ENCODE measurements around the gene WDR38. TPM values are rescaled to one million over a fixed set of nuclear protein-coding genes. Genes with fewer than 3 reads are reported as not detected.

WDR38 gene
- total and polyA plus RNA-seq, 9 of the 15 experiments (the other 6 are each of a cell fraction or from before 2014, with no cell fraction given) = not detected

GRCh38 chr9:124859803-124860581 lies 6.7 kb downstream of the WDR38 start (continued):
- TF ChIP-seq MXI1 (IDR thresholded peaks at IDR 0.05; ENCODE audit: low read depth, low read length) = no peak
- no peak for TF ChIP-seq SIN3A (IDR thresholded peaks at IDR 0.05; ENCODE audit: borderline replicate concordance in 2 of 2, control insufficient read depth in 1 of 2, low read depth in 2 of 2, low read length in 2 of 2)
- no peak for TF ChIP-seq KAT2B (IDR thresholded peaks at IDR 0.05; ENCODE audit: low read depth, low read length)
- no peak for TF ChIP-seq CGGBP1 (CRISPR knock-in tag; IDR thresholded peaks at IDR 0.05)
- no peak for TF ChIP-seq RBM34 (IDR thresholded peaks at IDR 0.05; ENCODE audit: borderline replicate concordance, insufficient read depth, low read length)
- no peak for TF ChIP-seq RCOR1 (IDR thresholded peaks at IDR 0.05; ENCODE audit: borderline replicate concordance in 1 of 2, low read depth in 2 of 2, low read length in 2 of 2)
- TF ChIP-seq TEAD4 (IDR thresholded peaks at IDR 0.05; ENCODE audit: low read length) = no peak
- no peak for TF ChIP-seq TEAD4 (CRISPR knock-in tag; IDR thresholded peaks at IDR 0.05; ENCODE audit: borderline replicate concordance)
- no peak for TF ChIP-seq ZNF316 (IDR thresholded peaks at IDR 0.05)
- TF ChIP-seq KLF6 (CRISPR knock-in tag; IDR thresholded peaks at IDR 0.05; ENCODE audit: borderline replicate concordance) = no peak
- no peak for TF ChIP-seq ZNF644 (tag; IDR thresholded peaks at IDR 0.05; ENCODE audit: low read depth)
- no peak for TF ChIP-seq TOE1 (IDR thresholded peaks at IDR 0.05; ENCODE audit: borderline replicate concordance)
- no peak for TF ChIP-seq TOE1 (CRISPR knock-in tag; IDR thresholded peaks at IDR 0.05; ENCODE audit: borderline replicate concordance, low read depth)
- no peak for TF ChIP-seq CREB3 (tag; conservative IDR thresholded peaks at IDR 0.05; ENCODE audit: low read depth)
- TF ChIP-seq ZNF407 (IDR thresholded peaks at IDR 0.05; ENCODE audit: low read depth) = no peak
- TF ChIP-seq ZC3H8 (IDR thresholded peaks at IDR 0.05) = no peak
- TF ChIP-seq SPI1 (IDR thresholded peaks at IDR 0.05; ENCODE audit: borderline replicate concordance, low read depth, low read length) = peak; percentile 52; the same call in 1 of the 2 replicates

Measured in K562 (cell line).